SK-N-SH treated with all-trans-retinoic acid at 6 μM for 48 hours (cell line): ENCODE measurements around the gene LAIR1.

Experiments
- ATAC-seq: fragments of 200-7000 bp; cut with Tn5 transposase; 3 replicates; pipeline ENCODE4 v1.9.1; 2020; ENCODE audit warnings: mild to moderate bottlenecking, moderate library complexity
- ARNTL ChIP-seq: fragments of 450-650 bp; formaldehyde crosslinking; IDR thresholded peaks from 2 replicates; pipeline ENCODE4 v1.5.0; 2020; ENCODE audit warnings: low read depth, mild to moderate bottlenecking, moderate library complexity, borderline replicate concordance
- BACH2 ChIP-seq: fragments of 250-450 bp; sonication (Bioruptor Pico); IDR thresholded peaks from 2 replicates; pipeline ENCODE4 v1.9.0; 2021; ENCODE audit warnings: mild to moderate bottlenecking, borderline replicate concordance
- CREB5 ChIP-seq: fragments of 250-450 bp; sonication (Bioruptor Pico); IDR thresholded peaks from 2 replicates; pipeline ENCODE4 v1.5.1; 2020; ENCODE audit warnings: low read depth, mild to moderate bottlenecking, moderate library complexity
- CSDC2 ChIP-seq: fragments of 250-450 bp; sonication (Bioruptor Pico); IDR thresholded peaks from 2 replicates; pipeline ENCODE4 v1.5.0; 2020; ENCODE audit warnings: mild to moderate bottlenecking, moderate library complexity
- ESRRG ChIP-seq: fragments of 250-450 bp; sonication (Bioruptor Pico); IDR thresholded peaks from 2 replicates; pipeline ENCODE4 v1.6.1; 2021; ENCODE audit warnings: mild to moderate bottlenecking
- GLIS3 ChIP-seq: fragments of 250-450 bp; sonication (Bioruptor Pico); IDR thresholded peaks from 2 replicates; pipeline ENCODE4 v1.5.0; 2020; ENCODE audit warnings: mild to moderate bottlenecking, moderate library complexity
- ISL1 ChIP-seq: fragments of 250-450 bp; sonication (Bioruptor Pico); IDR thresholded peaks from 2 replicates; pipeline ENCODE4 v2.1.2; 2022; ENCODE audit warnings: mild to moderate bottlenecking, moderate library complexity
- OSR1 ChIP-seq: fragments of 250-450 bp; sonication (Bioruptor Pico); IDR thresholded peaks from 2 replicates; pipeline ENCODE4 v1.8.0; 2022; ENCODE audit warnings: moderate library complexity, mild to moderate bottlenecking, inconsistent platforms
- PATZ1 ChIP-seq: fragments of 250-450 bp; sonication (Bioruptor Pico); IDR thresholded peaks from 2 replicates; pipeline ENCODE4 v1.8.0; 2020; ENCODE audit warnings: mild to moderate bottlenecking, moderate library complexity, borderline replicate concordance
- POU6F1 ChIP-seq: fragments of 250-450 bp; sonication (Bioruptor Pico); IDR thresholded peaks from 2 replicates; pipeline ENCODE4 v1.8.0; 2021; ENCODE audit warnings: low read depth, mild to moderate bottlenecking, moderate library complexity, borderline replicate concordance
- PPARA ChIP-seq: fragments of 250-450 bp; sonication (Bioruptor Pico); IDR thresholded peaks from 2 replicates; pipeline ENCODE4 v1.5.0; 2020; ENCODE audit warnings: mild to moderate bottlenecking, borderline replicate concordance
- RARB ChIP-seq: fragments of 250-450 bp; sonication (Bioruptor Pico); IDR thresholded peaks from 2 replicates; pipeline ENCODE4 v1.8.0; 2021; ENCODE audit warnings: mild to moderate bottlenecking, moderate library complexity
- SNAI2 ChIP-seq: fragments of 250-450 bp; sonication (Bioruptor Pico); IDR thresholded peaks from 2 replicates; pipeline ENCODE4 v1.5.0; 2020; ENCODE audit warnings: mild to moderate bottlenecking, moderate library complexity
- TCF4 ChIP-seq: fragments of 250-450 bp; sonication (Bioruptor Pico); IDR thresholded peaks from 2 replicates; pipeline ENCODE4 v1.8.0; 2021; ENCODE audit warnings: mild to moderate bottlenecking, moderate library complexity, borderline replicate concordance
- TSHZ2 ChIP-seq: fragments of 250-450 bp; sonication (Bioruptor Pico); IDR thresholded peaks from 2 replicates; pipeline ENCODE4 v1.5.0; 2020; ENCODE audit warnings: mild to moderate bottlenecking, moderate library complexity
- ZC3H10 ChIP-seq: fragments of 250-450 bp; sonication (Bioruptor Pico); IDR thresholded peaks from 2 replicates; pipeline ENCODE4 v1.5.1; 2021; ENCODE audit warnings: mild to moderate bottlenecking, moderate library complexity
- ZFP3 ChIP-seq: fragments of 250-450 bp; sonication (Bioruptor Pico); IDR thresholded peaks from 2 replicates; pipeline ENCODE4 v1.5.0; 2020; ENCODE audit warnings: mild to moderate bottlenecking, moderate library complexity
- ZNF565 ChIP-seq: fragments of 450-650 bp; formaldehyde crosslinking; conservative IDR thresholded peaks from 2 replicates; pipeline ENCODE4 v1.5.0; 2020; ENCODE audit warnings: low read depth, mild to moderate bottlenecking, moderate library complexity
- ZNF70 ChIP-seq: fragments of 450-650 bp; formaldehyde crosslinking; IDR thresholded peaks from 2 replicates; pipeline ENCODE4 v1.5.0; 2020; ENCODE audit warnings: mild to moderate bottlenecking, moderate library complexity
- ZNF8 ChIP-seq: fragments of 450-650 bp; formaldehyde crosslinking; IDR thresholded peaks from 2 replicates; pipeline ENCODE4 v1.5.0; 2020; ENCODE audit warnings: mild to moderate bottlenecking, moderate library complexity

The LAIR1 gene

GRCh38 chr19:54392105-54392504 is 27.4 kb upstream of the LAIR1 start (continued):
- TF ChIP-seq SNAI2 (CRISPR knock-in tag), result no peak
- TF ChIP-seq POU6F1 (CRISPR knock-in tag), result no peak

- ATAC-seq, result peak; percentile 68
- TF ChIP-seq POU6F1 (CRISPR knock-in tag), result no peak
- TF ChIP-seq ZNF70 (CRISPR knock-in tag), result no peak
- TF ChIP-seq CSDC2, result no peak
- TF ChIP-seq SNAI2 (CRISPR knock-in tag), result no peak
- TF ChIP-seq ISL1 (CRISPR knock-in tag), result no peak
- TF ChIP-seq ZNF565 (CRISPR knock-in tag), result no peak
- TF ChIP-seq ZNF8, result no peak
- TF ChIP-seq ESRRG (CRISPR knock-in tag), result no peak
- no peak for TF ChIP-seq RARB (CRISPR knock-in tag)
- no peak for TF ChIP-seq GLIS3 (CRISPR knock-in tag)
- TF ChIP-seq PATZ1 (CRISPR knock-in tag), result no peak
- TF ChIP-seq OSR1 (CRISPR knock-in tag), result no peak
- no peak for TF ChIP-seq PPARA (CRISPR knock-in tag)
- no peak for TF ChIP-seq CREB5 (CRISPR knock-in tag)
- no peak for TF ChIP-seq ZFP3 (CRISPR knock-in tag)
- TF ChIP-seq ARNTL (CRISPR knock-in tag), result no peak
- no peak for TF ChIP-seq ZC3H10 (CRISPR knock-in tag)
- TF ChIP-seq, all 23 proteins: peak for 0
Measured at GRCh38 chr19:54391589-54392061, 26.9 kb upstream of the LAIR1 start.

- peak; percentile 71 for ATAC-seq
Measured at GRCh38 chr19:54390942-54391577, 26.3 kb upstream of the LAIR1 start.

GRCh38 chr19:54389553-54389952 is 24.8 kb upstream of the LAIR1 start:
- no peak for ATAC-seq
- no peak for TF ChIP-seq CREB5 (CRISPR knock-in tag)

More at GRCh38 chr19:54390942-54391577, 26.3 kb upstream of the LAIR1 start:
- TF ChIP-seq ZFP3 (CRISPR knock-in tag), result no peak

GRCh38 chr19:54388802-54389139 is 24.0 kb upstream of the LAIR1 start:
- no peak for ATAC-seq
- TF ChIP-seq GLIS3 (CRISPR knock-in tag) (no peak), ARNTL (CRISPR knock-in tag) (no peak), TCF4 (no peak), CSDC2 (no peak), ZC3H10 (CRISPR knock-in tag) (no peak), SNAI2 (CRISPR knock-in tag) (no peak), TSHZ2 (CRISPR knock-in tag) (no peak), PPARA (CRISPR knock-in tag) (no peak), CREB5 (CRISPR knock-in tag) (no peak), BACH2 (CRISPR knock-in tag) (no peak), ESRRG (CRISPR knock-in tag) (no peak), RARB (CRISPR knock-in tag) (no peak), ZFP3 (CRISPR knock-in tag) (no peak)
